ENCODE results near the gene GTF2F1. TPM values are rescaled to one million over a fixed set of nuclear protein-coding genes. Genes with fewer than 3 reads are reported as not detected.
"Not testable (repeated sequence)": the region's sequence is repeated elsewhere in the genome, so short reads cannot be mapped to it uniquely, and the experiment has no call there.

Gene GTF2F1
- total RNA-seq, 4 donors from 2014 or later, result 31.4 to 46.7 (median 39.4) TPM

DNA sequence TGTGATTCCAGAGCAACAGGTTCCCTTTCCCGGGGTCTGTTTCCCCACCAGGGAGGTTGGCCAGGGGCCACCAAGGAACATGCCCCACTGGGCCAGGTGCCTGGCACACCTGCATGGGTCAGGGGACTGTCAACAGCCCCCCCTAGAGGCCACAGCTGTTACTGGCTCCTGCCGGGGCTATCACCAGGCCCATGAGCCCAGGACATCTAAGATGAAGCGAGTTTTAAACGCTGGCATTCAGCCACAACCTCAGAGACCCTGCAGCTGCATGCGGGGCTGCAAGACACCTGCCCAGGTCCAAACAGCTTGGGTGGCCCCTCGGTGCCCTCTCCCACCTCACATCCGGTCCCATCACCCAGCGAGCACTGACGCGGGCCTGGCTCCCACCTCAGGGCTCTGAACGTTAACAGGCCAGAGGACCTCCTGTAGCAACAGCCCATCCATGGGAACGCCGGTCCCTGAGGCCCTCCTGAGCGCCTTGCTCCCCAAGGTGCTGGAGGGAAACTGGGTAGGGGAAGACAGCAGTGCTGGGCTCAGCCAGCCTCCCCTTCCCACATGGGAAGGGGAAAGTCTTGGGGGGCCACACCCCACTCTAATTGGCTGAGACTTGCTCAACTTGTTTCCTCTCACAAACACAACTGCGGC is 19.6 kb upstream of the GTF2F1 start:
- no peaks in the 10 kb centered on the region for H3K27me3 ChIP-seq
- H3K9me3 ChIP-seq, result no peaks in the 10 kb centered on the region
- H3K27ac ChIP-seq, result no peak overlapping the region
- H3K36me3 ChIP-seq, result peaks cover 37% of the 10 kb centered on the region
- TF ChIP-seq EP300 (IDR thresholded peaks at IDR 0.05), result no peak
- TF ChIP-seq, protein P1, sequence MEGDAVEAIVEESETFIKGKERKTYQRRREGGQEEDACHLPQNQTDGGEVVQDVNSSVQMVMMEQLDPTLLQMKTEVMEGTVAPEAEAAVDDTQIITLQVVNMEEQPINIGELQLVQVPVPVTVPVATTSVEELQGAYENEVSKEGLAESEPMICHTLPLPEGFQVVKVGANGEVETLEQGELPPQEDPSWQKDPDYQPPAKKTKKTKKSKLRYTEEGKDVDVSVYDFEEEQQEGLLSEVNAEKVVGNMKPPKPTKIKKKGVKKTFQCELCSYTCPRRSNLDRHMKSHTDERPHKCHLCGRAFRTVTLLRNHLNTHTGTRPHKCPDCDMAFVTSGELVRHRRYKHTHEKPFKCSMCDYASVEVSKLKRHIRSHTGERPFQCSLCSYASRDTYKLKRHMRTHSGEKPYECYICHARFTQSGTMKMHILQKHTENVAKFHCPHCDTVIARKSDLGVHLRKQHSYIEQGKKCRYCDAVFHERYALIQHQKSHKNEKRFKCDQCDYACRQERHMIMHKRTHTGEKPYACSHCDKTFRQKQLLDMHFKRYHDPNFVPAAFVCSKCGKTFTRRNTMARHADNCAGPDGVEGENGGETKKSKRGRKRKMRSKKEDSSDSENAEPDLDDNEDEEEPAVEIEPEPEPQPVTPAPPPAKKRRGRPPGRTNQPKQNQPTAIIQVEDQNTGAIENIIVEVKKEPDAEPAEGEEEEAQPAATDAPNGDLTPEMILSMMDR (IDR thresholded peaks at IDR 0.05), result peak in 1 of 2 donors; percentile 34
- TF ChIP-seq POLR2AphosphoS5 (IDR thresholded peaks at IDR 0.05), result no peak
- DNase-seq (ENCODE audit: low spot score in 2 of 2), result no peak
- 60% methylated on average over 6 of the region's 15 CpGs for WGBS
- H3K4me3 ChIP-seq, result no peak overlapping the region
- H3K4me1 ChIP-seq, result peaks cover 5% of the 10 kb centered on the region

DNA sequence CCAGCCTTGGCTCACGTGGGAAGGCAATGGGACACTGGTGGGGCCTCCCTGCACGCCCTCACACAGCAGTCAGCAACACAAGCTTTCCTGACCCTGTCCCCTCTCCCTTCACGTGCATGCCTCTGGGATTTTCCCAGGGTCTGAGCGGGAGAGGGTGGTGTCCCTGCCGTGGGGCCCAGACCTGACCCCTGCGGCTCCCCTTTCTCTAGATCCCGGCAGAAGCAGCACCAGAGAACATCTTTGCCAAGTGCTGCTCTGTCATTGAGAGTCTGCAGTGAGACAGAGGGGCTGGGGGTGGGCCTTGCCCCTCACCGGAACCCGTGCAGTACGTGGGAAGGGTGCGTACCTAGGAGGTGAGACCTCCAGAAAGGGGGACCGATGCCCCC is 19.1 kb upstream of the GTF2F1 start:
- TF ChIP-seq POLR2AphosphoS5 (IDR thresholded peaks at IDR 0.05), result no peak
- no peak for DNase-seq (ENCODE audit: low spot score in 2 of 2)
- H3K9me3 ChIP-seq, result no peaks in the 10 kb centered on the region
- H3K27me3 ChIP-seq, result no peaks in the 10 kb centered on the region
- H3K4me3 ChIP-seq, result no peak overlapping the region
- 40% methylated on average over 3 of the region's 12 CpGs for WGBS
- H3K4me1 ChIP-seq, result peaks cover 5% of the 10 kb centered on the region
- H3K36me3 ChIP-seq, result peaks cover 32% of the 10 kb centered on the region
- no peak overlapping the region for H3K27ac ChIP-seq

- H3K27me3 ChIP-seq, result no peaks in the 10 kb centered on the region
- TF ChIP-seq EP300 (IDR thresholded peaks at IDR 0.05) (no peak), POLR2AphosphoS5 (IDR thresholded peaks at IDR 0.05) (no peak), POLR2A (IDR thresholded peaks at IDR 0.05) (no peak)
- TF ChIP-seq, protein P1 (IDR thresholded peaks at IDR 0.05), result no peak
- no peaks in the 10 kb centered on the region for H3K9me3 ChIP-seq
- no peak for DNase-seq (ENCODE audit: low spot score in 2 of 2)
- 94% methylated on average over 6 of the region's 6 CpGs for WGBS
- no peak overlapping the region for H3K4me3 ChIP-seq
- H3K27ac ChIP-seq, result no peak overlapping the region
- peaks cover 5% of the 10 kb centered on the region for H3K4me1 ChIP-seq
- H3K36me3 ChIP-seq, result peaks cover 4% of the 10 kb centered on the region
Measured at GRCh38 chr19:6409346-6409745, 16.4 kb upstream of the GTF2F1 start.

DNA sequence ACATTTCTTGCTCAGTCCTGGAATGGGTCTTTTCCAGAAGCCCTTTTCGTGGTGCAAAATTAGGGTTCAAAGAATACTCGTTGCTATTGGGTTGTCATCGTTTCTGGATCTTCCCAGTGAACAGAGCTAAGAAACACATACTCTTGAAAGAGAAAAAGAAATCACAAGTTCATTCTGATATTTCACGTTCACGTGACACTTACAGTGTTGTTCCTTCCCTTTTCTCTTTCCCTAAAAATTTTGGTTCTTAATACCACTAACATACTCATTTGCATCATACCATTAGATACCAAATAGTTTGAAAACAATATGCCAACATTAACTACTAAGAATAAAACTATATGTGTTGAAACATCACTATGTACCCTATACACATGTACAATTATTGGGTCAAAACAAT is 13.4 kb upstream of the GTF2F1 start:
- no peaks in the 10 kb centered on the region for H3K4me1 ChIP-seq
- H3K9me3 ChIP-seq, result no peaks in the 10 kb centered on the region
- no peak overlapping the region for H3K27ac ChIP-seq
- TF ChIP-seq EP300 (IDR thresholded peaks at IDR 0.05) (no peak), POLR2AphosphoS5 (IDR thresholded peaks at IDR 0.05) (no peak)
- H3K4me3 ChIP-seq, result no peak overlapping the region
- WGBS, result 85% methylated on average over 5 of the region's 5 CpGs
- DNase-seq (ENCODE audit: low spot score in 2 of 2), result no peak
- H3K27me3 ChIP-seq, result no peaks in the 10 kb centered on the region
- no peaks in the 10 kb centered on the region for H3K36me3 ChIP-seq

DNA sequence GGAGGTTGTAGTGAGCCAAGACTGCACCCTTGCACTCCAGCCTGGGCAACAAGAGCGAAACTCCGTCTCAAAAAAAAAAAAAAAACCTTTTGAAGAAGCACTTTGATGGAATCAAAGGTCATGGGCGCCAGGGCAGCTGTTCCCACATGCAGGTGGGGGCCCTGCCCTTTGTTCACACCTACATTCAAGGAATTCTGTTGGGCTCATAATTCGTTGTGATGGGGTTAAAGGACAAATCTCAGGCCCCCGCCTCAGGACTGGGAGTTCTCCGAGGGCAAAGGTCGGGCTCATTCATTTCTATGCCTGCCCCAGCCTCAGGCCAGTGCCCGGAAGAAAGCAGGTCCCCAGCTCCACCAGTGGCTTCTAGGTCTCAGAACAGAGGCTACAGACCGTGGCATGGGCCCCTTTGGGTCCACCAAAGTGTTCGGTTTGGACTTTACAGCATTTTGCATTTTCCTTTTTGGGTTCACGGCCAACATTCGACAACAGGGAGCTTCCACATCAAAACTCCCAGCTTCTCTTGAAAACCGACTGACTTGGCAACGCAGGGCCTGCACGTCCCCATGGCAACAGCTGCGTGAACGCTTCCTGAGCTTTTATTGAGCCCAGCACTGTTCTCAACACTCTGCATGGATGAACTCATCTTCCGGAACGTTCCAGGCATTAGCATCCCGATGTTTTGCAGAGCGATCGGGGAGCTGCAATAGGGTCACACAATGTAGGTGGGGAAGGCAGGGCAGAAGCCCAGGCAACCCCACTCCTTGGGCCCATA is 10.1 kb upstream of the GTF2F1 start:
- no peak for DNase-seq (ENCODE audit: low spot score in 2 of 2)
- Histone ChIP-seq H3K9me3 (no peaks in the 10 kb centered on the region), H3K36me3 (no peaks in the 10 kb centered on the region), H3K27me3 (no peaks in the 10 kb centered on the region), H3K4me3 (no peak overlapping the region), H3K27ac (no peak overlapping the region), H3K4me1 (no peaks in the 10 kb centered on the region)
- TF ChIP-seq, protein P1 (IDR thresholded peaks at IDR 0.05), result no peak
- TF ChIP-seq POLR2AphosphoS5 (IDR thresholded peaks at IDR 0.05), result no peak
- no peak for TF ChIP-seq POLR2A (IDR thresholded peaks at IDR 0.05)
- no peak for TF ChIP-seq EP300 (IDR thresholded peaks at IDR 0.05)
- WGBS, result 64% methylated on average over 22 of the region's 22 CpGs

GRCh38 chr19:6402058-6402457 is 9.1 kb upstream of the GTF2F1 start:
- no peak overlapping the region for H3K27ac ChIP-seq
- TF ChIP-seq, protein P1 (IDR thresholded peaks at IDR 0.05), result no peak
- TF ChIP-seq POLR2AphosphoS5 (IDR thresholded peaks at IDR 0.05) (no peak), EP300 (IDR thresholded peaks at IDR 0.05) (no peak), POLR2A (IDR thresholded peaks at IDR 0.05) (no peak)
- H3K4me1 ChIP-seq, result no peaks in the 10 kb centered on the region
- DNase-seq (ENCODE audit: low spot score in 2 of 2), result no peak
- 79% methylated on average over 10 of the region's 10 CpGs for WGBS
- no peak overlapping the region for H3K4me3 ChIP-seq
- H3K36me3 ChIP-seq, result no peaks in the 10 kb centered on the region
- H3K9me3 ChIP-seq, result no peaks in the 10 kb centered on the region
- H3K27me3 ChIP-seq, result no peaks in the 10 kb centered on the region

DNA sequence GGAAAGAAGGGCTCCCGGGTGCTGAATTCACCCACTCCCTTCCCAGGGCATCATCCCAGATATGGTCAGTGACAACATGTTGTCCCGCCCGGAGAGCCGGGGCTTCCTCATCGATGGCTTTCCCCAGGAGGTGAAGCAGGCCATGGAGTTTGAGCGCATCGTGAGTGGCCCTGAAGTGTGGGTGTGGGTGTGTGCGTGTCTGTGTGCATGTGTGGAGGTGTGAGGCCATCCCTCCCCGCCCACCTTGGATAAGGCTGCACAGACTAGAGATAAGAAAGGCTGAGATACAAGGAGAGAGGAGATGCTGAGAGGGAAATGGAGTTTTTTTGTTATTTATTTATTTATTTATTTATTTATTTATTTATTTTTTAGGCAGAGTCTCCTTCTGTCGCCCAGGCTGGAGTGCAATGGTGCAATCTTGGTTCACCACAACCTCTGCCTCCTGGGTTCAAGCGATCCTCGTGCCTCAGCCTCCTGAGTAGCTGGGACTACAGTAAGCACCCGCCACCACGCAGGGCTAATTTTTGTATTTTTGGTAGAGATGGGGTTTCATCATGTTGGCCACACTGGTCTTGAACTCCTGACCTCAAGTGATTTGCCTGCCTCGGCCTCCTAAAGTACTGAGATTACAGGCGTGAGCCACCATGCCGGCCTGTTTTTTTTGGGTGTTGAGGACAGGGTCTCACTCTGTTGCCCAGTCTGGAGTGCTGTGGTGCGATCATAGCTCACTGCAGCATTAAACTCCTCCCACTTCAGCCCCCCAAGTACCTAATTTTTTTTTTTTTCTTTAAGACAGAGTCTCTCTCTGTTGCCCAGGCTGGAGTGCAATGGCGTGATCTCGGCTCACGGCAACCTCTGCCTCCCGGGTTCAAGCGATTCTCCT is 7.3 kb upstream of the GTF2F1 start:
- DNase-seq (ENCODE audit: low spot score in 2 of 2); H3K27me3 ChIP-seq; H3K4me3 ChIP-seq; H3K9me3 ChIP-seq; H3K27ac ChIP-seq; H3K36me3 ChIP-seq; H3K4me1 ChIP-seq: not testable (repeated sequence)
- 90% methylated on average over 21 of the region's 23 CpGs for WGBS

Data from suprapubic skin (tissue), 4 donors.